OCI-LY7 (cell line): ENCODE data around the gene HOXA7. TPM values are rescaled to one million over a fixed set of nuclear protein-coding genes. Genes with fewer than 3 reads are reported as not detected.

Source experiments
- BruUV-seq: library from RNA; stranded (reverse); fragments of 400-500 nt; replicated peaks from 2 replicates; lab custom pipeline; 2021; lab: Mats Ljungman, UMichigan
- CTCF ChIA-PET: fragments of 300-600 bp; sonication (Branson Sonifier 250); formaldehyde crosslinking; loops from one replicate; lab custom pipeline; 2022; ENCODE audit warnings: antibody characterized with exemption; ENCODE audit not compliant: unreplicated experiment; lab: Charles Lee
- POLR2A ChIA-PET: fragments of 300-600 bp; sonication (Branson Sonifier 250); formaldehyde crosslinking; loops from one replicate; lab custom pipeline; 2022; ENCODE audit warnings: antibody characterized with exemption; lab: Charles Lee
- DNase-seq: peaks from one replicate; pipeline ENCODE4 v3.0.0-alpha.2; 2015; ENCODE audit warnings: low spot score
- H2AFZ ChIP-seq: fragments of 200-600 bp; sonication (generic), shearing (Covaris generic); 2 replicates; pipeline ENCODE4 v1.6.1; 2014; ENCODE audit warnings: mild to moderate bottlenecking, antibody characterized with exemption, low read length, moderate library complexity
- H3K27ac ChIP-seq: fragments of 200-600 bp; sonication (generic); 2 replicates; pipeline ENCODE4 v1.5.1; 2014; ENCODE audit warnings: mixed run types, low read depth, mild to moderate bottlenecking, moderate library complexity, low read length, inconsistent platforms; ENCODE audit not compliant: poor library complexity, severe bottlenecking
- H3K36me3 ChIP-seq: fragments of 200-600 bp; sonication (generic); 2 replicates; pipeline ENCODE4 v1.6.1; 2014; ENCODE audit warnings: mild to moderate bottlenecking, antibody characterized with exemption, low read length, moderate library complexity, mixed read lengths; ENCODE audit not compliant: insufficient read depth
- H3K4me1 ChIP-seq: fragments of 200-600 bp; sonication (generic); 2 replicates; pipeline ENCODE4 v1.5.1; 2014; ENCODE audit warnings: mild to moderate bottlenecking, low read length; ENCODE audit not compliant: insufficient read depth, poor library complexity, severe bottlenecking
- H3K4me2 ChIP-seq: fragments of 200-600 bp; sonication (generic); 2 replicates; pipeline ENCODE4 v1.6.1; 2014; ENCODE audit warnings: mild to moderate bottlenecking, low read length
- H3K4me3 ChIP-seq: fragments of 200-600 bp; sonication (generic); 2 replicates; pipeline ENCODE4 v1.5.1; 2014; ENCODE audit warnings: mild to moderate bottlenecking, low read depth, low read length; ENCODE audit not compliant: poor library complexity, severe bottlenecking
- H3K79me2 ChIP-seq: fragments of 200-600 bp; sonication (generic); 2 replicates; pipeline ENCODE4 v1.6.1; 2016; ENCODE audit warnings: low read depth, mild to moderate bottlenecking, low read length, moderate library complexity, mixed read lengths; ENCODE audit not compliant: insufficient read depth
- H3K9me2 ChIP-seq: fragments of 200-600 bp; sonication (generic); 2 replicates; pipeline ENCODE4 v1.6.1; 2016; ENCODE audit warnings: mild to moderate bottlenecking, low read length, mixed read lengths; ENCODE audit not compliant: insufficient read depth
- H3K9me3 ChIP-seq: fragments of 200-600 bp; sonication (generic); 2 replicates; pipeline ENCODE4 v1.6.1; 2014; ENCODE audit warnings: mild to moderate bottlenecking, mixed run types, low read length, mixed read lengths
- H4K20me1 ChIP-seq: fragments of 200-600 bp; sonication (generic); 2 replicates; pipeline ENCODE4 v1.6.1; 2014; ENCODE audit warnings: mild to moderate bottlenecking, antibody characterized with exemption, low read length, moderate library complexity, mixed read lengths; ENCODE audit not compliant: insufficient read depth
- CTCF ChIP-seq: fragments of 200-600 bp; sonication (generic); conservative IDR thresholded peaks from 2 replicates; pipeline ENCODE4 v1.5.1; 2014; ENCODE audit warnings: mild to moderate bottlenecking, antibody characterized with exemption, low read length, moderate library complexity, mixed read lengths
- EZH2phosphoT487 ChIP-seq: fragments of 200-600 bp; sonication (generic); IDR thresholded peaks from 2 replicates; pipeline ENCODE4 v1.6.1; 2018; ENCODE audit warnings: low read depth, borderline replicate concordance, mild to moderate bottlenecking, mixed run types, antibody characterized with exemption, low read length, moderate library complexity, mixed read lengths
- intact Hi-C: fragments of 100-400 bp; cut with micrococcal nuclease; formaldehyde crosslinking; loops from one replicate; pipeline ENCODE4 v1.10.0; 2022; ENCODE audit not compliant: unreplicated experiment
- total RNA-seq, 2 experiments: library from RNA; depleted of rRNA in 1 of 2; stranded (reverse); fragments of >200 nt in 1 of 2; shearing (Covaris generic) in 1 of 2; gene quantifications; 2 replicates each; pipeline ENCODE4 v1.2.3, GENCODE V29; 2014 to 2022

HOXA7 gene
- total RNA-seq, 2 experiments from 2014 or later, result 1.2 to 6.0 TPM

- H2AFZ ChIP-seq, result no peak overlapping the region
- no peak overlapping the region for H3K4me2 ChIP-seq
- H3K36me3 ChIP-seq, result no peaks in the 10 kb centered on the region
- H3K79me2 ChIP-seq, result no peaks in the 10 kb centered on the region
- H4K20me1 ChIP-seq, result no peaks in the 10 kb centered on the region
- ChIA-PET CTCF (interaction anchor here (0.6 kb wide), 1 partner anchor 725 kb away, joined by 3 read pairs; no protein-coding TSS in a partner anchor), POLR2A (interaction anchor here (0.8 kb wide), 1 partner anchor 288 kb away, joined by 3 read pairs; no protein-coding TSS in a partner anchor)
- TF ChIP-seq CTCF, result no peak
- no peak for TF ChIP-seq EZH2phosphoT487
- no peaks in the 10 kb centered on the region for H3K4me1 ChIP-seq
- intact Hi-C loops, result loop anchor here (5.0 to 10.0 kb wide), 4 partner anchors 412 to 882 kb away; partner anchors contain the start of gene HIBADH
- no peaks in the 10 kb centered on the region for H3K9me2 ChIP-seq
- BruUV-seq, result no TSS peak
- no peak overlapping the region for H3K27ac ChIP-seq
- H3K9me3 ChIP-seq, result no peaks in the 10 kb centered on the region
- no peak overlapping the region for H3K4me3 ChIP-seq
- no peak for DNase-seq
These were observed 38.4 kb upstream of the HOXA7 start for GRCh38 chr7:27194686-27195379.

DNA sequence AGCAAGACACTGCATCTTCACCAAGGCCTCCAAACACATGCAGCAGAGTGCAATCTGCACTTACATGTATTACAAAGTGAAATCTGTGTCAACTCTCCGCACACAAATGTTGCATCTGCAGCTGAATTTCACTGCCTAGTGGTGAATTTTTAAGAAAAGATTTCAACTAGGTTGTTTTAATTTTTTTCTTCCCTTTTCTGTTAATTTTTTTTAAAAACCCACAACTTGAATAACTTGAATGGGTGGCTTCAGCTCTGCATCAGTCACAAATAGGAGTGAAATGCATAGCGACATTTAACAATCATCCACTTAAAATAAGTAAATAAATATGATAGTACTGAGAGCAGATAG is 37.5 kb upstream of the HOXA7 start:
- Histone ChIP-seq H3K36me3 (no peaks in the 10 kb centered on the region), H3K27ac (no peak overlapping the region), H3K4me3 (no peak overlapping the region), H3K4me1 (no peaks in the 10 kb centered on the region), H3K9me2 (no peaks in the 10 kb centered on the region), H2AFZ (no peak overlapping the region), H4K20me1 (no peaks in the 10 kb centered on the region), H3K4me2 (no peak overlapping the region), H3K79me2 (no peaks in the 10 kb centered on the region), H3K9me3 (no peaks in the 10 kb centered on the region)
- ChIA-PET POLR2A (no interaction called here), CTCF (no interaction called here)
- no peak for TF ChIP-seq CTCF
- no peak for TF ChIP-seq EZH2phosphoT487
- no peak for DNase-seq
- intact Hi-C loops, result loop anchor here (10.0 kb wide), 2 partner anchors 471 to 831 kb away; partner anchors contain the start of gene HIBADH
- BruUV-seq, result no TSS peak

GRCh38 chr7:27193335-27194001 is 37.0 kb upstream of the HOXA7 start:
- no peaks in the 10 kb centered on the region for H3K79me2 ChIP-seq
- no peak overlapping the region for H2AFZ ChIP-seq
- H3K4me3 ChIP-seq, result no peak overlapping the region
- H3K4me1 ChIP-seq, result no peaks in the 10 kb centered on the region
- no TSS peak for BruUV-seq
- DNase-seq, result no peak
- no peaks in the 10 kb centered on the region for H3K9me3 ChIP-seq
- H3K4me2 ChIP-seq, result peak overlapping the region; percentile 43; the same call in 1 of the 2 replicates
- no peaks in the 10 kb centered on the region for H3K9me2 ChIP-seq
- H3K36me3 ChIP-seq, result no peaks in the 10 kb centered on the region
- CTCF ChIA-PET, result no interaction called here
- POLR2A ChIA-PET, result interaction anchor here (0.5 kb wide), 1 partner anchor 33 kb away, joined by 3 read pairs; no protein-coding TSS in a partner anchor
- no peak for TF ChIP-seq CTCF
- TF ChIP-seq EZH2phosphoT487, result no peak
- no peaks in the 10 kb centered on the region for H4K20me1 ChIP-seq
- no peak overlapping the region for H3K27ac ChIP-seq
- intact Hi-C loops, result loop anchor here (10.0 kb wide), 2 partner anchors 471 to 831 kb away; partner anchors contain the start of gene HIBADH
